Measurements from ENCODE around the gene ST8SIA4.
"Not testable (repeated sequence)": the region's sequence is repeated elsewhere in the genome, so short reads cannot be mapped to it uniquely, and the experiment has no call there.

ST8SIA4 gene

DNA sequence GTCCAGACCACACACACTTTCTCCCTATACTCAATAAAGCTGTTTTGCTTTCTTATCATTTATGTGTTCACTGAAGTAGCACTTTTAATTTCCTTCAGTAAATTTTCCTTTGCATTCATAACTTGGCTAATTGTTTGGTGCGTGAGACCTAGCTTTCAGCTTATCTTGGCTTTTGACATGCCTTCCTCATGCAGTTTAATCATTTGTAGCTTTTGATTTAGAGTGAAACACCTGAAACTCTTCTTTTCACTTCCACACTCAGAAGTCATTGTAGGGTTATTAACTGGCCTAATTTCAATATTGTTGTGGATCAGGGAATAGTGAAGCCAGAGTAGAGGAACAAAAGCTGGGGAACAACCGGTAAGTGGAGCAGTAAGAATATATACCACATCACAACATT is 114.7 kb downstream of the ST8SIA4 start:
- no peak for DNase-seq (ENCODE audit: low read depth in 2 of 2)

DNA sequence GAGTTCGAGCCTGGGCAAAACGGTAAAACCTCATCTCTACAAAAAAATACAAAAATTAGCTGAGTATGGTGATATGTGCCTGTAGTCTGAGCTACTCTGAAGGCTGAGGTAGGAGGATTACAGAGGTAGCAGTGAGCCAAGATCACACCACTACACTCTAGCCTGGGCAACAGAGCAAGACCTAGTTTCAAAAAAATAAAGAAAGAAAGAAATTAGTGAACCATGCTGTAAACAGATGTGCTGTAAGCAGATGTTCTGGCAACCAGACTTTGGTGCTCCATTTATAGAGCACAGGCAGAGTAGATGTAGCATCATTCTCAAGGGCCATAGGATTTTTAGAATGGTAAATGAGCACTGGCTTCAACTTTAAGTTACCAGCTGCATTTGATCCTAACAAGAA is 115.4 kb downstream of the ST8SIA4 start:
- no peak for DNase-seq (ENCODE audit: low read depth in 2 of 2)

DNA sequence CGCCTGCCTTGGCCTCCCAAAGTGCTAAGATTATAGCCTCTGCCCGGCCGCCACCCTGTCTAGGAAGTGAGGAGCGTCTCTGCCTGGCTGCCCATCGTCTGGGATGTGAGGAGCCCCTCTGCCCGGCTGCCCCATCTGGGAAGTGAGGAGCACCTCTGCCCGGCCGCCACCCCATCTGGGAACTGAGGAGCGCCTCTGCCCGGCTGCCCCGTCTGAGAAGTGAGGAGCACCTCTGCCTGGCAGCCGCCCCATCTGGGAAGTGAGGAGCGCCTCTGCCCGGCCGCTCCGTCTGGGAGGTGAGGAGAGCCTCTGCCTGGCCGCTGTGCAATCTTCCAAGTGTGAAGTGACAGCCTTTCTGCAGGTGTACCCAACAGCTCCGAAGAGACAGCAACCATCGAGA is 117.5 kb downstream of the ST8SIA4 start:
- DNase-seq (ENCODE audit: low read depth in 2 of 2), result not testable (repeated sequence)

DNA sequence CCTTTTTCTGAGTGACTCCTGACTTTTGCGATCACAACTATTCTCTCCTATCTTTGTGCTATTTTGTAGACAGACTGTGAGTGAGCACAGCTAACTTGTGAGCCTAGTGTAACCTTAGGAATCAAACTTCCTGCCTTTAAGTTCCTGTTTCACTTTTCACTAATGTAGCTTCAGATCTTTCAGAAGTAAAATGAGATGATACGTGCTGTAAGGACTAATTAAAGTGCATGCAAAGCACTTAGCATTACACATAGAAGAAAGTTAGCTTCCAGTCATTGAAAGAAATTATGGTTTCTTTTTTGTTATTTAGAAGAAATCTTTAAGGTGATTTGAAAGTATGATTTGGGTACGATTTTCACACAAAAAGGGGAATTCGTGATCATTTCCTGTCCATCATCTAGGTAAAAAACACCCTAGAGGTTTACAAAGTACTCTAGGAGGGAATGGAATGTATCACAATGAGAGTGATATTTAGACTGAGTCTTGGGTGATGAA is 122.7 kb downstream of the ST8SIA4 start:
- no peak for DNase-seq (ENCODE audit: low read depth in 2 of 2)

DNA sequence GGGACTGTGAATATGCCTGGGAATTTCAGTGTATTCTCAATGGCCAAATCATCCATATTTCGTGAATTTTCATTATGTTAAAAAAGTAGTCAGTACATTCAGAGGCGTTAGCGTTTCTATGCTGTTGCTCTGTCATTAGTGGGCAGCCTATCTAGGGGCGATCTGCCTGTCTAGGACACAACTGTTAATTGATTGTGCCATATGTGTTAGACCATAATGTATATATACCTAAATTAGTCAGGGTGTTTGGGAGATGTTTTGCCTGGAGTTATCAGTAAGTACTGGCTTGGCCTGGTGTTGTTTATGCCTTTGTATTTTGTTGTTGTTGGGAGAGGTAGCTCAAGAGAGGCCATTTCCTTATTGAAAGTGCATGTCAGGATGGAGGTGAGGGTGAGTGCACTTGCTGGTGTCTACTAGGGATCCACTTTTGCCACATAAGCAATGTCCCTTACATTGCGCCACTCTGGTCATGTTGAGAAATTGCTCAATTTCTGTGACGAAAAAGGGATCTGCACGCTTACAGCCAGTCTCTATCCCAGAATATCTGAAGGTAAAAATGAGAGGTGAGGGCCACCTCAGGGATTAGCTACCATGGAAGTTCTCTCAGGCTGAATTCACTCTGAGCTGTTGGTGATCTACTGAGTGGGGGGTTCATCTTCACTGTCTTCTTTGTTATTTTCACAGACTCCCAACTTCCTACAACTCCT is 123.3 kb downstream of the ST8SIA4 start:
- DNase-seq (ENCODE audit: low read depth in 2 of 2), result no peak

DNA sequence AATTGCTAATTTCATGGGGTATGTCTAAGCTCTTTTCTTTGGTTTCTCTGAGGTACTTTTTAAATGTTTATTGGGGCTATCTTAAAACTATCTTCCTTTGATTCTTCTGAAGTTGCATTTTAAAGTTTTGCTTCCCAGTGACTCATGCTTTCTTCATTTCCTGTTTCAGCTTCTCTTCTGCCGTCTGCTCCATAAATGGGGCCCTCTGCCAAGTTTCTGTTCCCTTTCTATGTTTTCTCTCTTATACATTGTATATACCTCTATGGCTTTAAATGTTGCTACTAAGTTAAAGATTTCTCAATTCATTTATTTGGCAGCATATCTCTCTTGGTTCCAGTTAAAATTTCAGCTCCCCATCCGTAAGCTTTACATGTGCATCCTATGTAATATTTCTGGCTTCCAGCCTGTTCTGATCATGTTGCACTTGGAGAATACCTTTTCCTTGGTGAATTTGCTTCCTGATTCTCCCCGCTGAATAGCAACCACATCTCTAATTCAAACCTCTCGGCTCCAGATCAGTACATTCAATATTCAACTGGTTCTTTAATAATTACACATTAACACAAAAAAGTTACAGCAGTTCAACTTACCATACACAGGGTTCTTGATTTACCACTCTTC is 125.3 kb downstream of the ST8SIA4 start:
- no peak for DNase-seq (ENCODE audit: low read depth in 2 of 2)

DNA sequence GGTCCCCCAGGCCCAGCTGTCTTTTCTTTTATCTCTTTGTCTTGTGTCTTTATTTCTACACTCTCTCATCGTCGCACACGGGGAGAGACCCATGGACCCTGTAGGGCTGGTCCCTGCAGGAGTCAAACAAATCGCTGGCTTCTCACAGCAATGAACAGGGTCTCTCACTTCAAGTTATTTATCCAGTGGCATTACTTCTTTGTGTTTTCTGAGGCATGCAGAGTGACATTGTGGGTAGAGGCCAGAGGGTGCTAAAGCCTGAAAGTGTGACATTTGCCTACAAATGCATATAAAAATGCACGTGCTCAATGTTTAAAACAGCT is 127.6 kb downstream of the ST8SIA4 start:
- no peak for DNase-seq (ENCODE audit: low read depth in 2 of 2)

DNA sequence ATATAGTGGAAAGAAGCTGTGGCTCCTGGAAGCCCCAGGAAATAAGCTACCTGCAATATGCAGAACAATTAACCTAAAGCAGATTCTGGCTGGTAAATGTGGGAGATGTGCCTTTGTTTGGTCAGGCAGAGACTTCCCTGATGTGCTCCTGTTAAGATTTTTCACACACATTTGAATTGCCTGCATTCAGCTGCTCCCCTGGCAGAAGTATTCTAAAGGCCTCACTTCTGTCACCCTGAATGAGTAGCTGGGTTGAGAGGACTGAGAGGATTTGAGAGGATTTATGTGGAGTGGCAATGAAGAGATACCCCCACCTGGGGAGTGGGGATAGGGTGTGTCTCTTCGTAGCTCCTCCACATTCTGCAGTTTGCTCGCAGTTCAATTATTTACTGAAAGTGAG is 130.5 kb downstream of the ST8SIA4 start:
- DNase-seq (ENCODE audit: low read depth in 2 of 2), result no peak

DNA sequence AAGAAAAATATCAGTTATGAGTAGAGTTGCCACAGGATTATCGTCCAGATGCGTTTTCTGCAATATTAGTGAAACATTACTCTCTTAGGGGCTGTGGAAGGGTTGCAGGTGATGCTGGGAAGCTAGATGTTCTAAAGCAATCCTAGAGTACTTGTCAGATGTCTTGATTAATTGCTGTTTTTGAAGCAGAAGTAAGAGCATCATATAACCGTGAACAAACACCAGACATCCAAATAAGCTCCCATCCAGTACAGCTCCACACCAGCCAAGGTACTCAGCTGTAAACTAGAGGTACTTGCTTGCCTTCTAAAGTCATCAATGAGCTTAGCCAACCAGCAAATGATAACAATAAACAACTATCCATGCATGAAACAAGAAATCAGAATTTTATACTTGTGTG is 131.1 kb downstream of the ST8SIA4 start:
- no peak for DNase-seq (ENCODE audit: low read depth in 2 of 2)

DNA sequence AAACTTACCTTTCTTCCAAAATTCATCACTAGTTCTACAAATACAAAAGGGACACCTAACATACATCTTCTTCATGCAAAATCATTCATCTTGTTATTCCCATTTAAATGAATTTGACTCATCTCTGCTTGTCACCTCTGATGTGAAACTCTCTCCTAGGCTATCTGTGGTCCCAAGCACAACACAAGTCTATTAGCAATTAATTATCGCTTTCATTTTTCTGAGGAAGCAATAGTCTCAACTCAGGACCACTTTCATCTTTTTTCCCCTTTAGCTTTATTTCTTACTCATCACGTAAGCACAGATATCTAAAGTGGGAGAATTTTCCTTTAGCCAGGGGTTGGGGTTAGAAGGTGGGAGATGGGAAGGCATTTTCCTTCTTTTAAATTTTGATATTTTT is 131.9 kb downstream of the ST8SIA4 start:
- no peak for DNase-seq (ENCODE audit: low read depth in 2 of 2)

DNA sequence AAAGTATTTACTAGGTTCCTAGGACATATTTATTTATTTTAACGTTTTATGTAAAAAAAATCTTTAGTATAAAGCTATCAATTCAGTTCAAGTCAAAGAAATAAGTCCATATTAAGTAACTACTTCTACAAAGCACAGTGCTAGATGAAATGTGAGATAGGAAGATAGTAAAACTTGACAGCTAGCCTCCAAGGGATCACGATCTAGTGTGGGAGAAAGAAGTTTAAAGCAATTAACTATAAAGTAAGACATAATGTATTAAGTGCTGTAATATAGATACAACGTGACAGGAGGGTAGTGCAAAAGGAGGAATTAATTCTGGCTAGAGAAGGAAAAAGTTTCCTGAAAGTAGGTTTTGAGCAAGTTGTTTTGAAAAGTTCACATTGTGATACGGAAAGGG is 134.9 kb downstream of the ST8SIA4 start:
- DNase-seq (ENCODE audit: low read depth in 2 of 2), result no peak

DNA sequence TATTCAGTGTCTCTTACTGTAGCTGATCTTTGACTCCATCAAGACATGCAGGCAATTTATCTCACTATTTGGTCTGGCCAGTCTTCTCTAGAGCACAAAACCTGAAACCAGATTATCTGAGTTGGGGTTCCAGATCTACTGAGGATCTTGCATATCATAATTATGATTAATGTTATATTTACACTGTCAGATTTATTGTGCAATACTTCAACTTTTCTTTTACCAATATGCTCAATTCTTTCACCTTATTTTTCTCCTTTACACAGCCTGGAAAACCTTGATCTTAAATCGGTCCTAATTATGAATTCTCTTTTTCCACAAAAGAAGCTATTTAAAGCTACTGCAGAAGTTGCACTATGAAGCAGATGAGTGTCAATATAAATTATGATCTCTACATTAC is 140.1 kb downstream of the ST8SIA4 start:
- DNase-seq (ENCODE audit: low read depth in 2 of 2), result no peak

DNA sequence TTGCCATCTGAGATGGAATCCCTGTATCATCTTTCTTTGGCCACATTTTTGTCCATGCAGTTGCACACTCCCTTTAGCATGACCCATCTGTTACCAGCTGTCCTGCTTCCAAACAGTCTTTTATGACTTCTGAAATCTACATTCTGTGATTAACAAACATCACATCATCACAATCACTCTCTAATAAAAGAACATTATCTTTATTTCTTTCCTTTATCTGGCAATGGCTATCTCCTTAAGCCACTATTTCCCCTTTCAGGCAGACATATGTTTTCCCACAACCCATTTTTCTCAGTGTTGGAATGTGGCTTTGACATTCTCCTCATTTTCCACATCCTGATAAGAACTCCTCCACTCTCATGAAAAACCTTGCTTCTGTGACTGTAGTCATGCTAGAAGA is 141.0 kb downstream of the ST8SIA4 start:
- no peak for DNase-seq (ENCODE audit: low read depth in 2 of 2)

DNA sequence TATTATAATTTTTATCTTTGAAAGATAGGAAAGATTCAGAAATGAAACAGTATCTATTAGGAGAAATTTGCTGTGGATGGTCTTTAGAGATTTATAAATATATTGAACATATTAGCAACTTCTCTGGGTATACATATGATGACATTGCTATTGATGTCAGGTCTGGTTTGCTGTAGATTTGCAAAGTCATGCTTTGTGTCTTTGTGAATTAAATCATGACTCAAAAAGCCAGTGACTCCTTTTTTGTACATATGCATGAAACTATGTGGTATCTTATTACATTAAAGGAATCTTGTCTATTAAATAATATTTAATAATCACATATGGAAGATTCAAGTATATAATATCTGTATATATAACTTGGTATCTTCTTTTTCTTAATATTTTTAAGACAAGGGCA is 141.9 kb downstream of the ST8SIA4 start:
- DNase-seq (ENCODE audit: low read depth in 2 of 2), result no peak

DNA sequence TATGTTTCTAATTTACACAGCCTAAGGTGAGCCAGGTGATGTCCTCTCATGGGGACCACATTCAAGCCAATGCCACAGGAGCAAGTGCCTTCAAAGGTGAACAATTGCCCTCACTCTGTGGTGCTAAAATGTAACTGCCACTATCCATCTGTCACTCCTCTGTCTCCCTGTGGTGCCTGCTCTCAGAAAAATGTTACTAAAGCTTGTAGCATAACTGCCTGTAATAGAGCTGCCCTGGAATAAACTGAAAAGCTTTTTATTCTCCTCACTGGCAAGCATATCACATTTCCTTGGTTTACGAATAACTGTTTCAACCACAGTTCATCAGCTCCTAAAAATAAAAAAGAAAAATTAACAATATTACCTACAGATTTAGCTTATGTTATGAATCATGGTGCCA is 142.4 kb downstream of the ST8SIA4 start:
- no peak for DNase-seq (ENCODE audit: low read depth in 2 of 2)

DNA sequence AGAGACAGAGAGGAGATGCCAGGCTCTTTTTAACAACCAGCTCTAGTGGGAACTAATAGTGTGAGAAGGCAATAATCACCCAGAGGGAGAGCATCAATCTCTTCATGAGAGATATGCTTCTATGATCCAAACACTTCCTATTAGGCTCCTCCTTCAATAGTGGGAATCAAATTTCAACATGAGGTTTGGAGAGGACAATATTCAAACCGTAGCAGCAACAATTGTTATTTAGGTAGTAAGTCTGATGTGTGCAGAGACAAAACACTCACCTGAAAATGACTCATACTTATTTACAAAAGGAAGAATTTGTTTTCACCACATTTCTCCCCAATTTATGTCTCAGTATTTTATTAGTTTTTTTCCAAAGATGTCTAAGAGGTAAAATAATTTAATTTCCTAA is 144.3 kb downstream of the ST8SIA4 start:
- DNase-seq (ENCODE audit: low read depth in 2 of 2), result no peak

DNA sequence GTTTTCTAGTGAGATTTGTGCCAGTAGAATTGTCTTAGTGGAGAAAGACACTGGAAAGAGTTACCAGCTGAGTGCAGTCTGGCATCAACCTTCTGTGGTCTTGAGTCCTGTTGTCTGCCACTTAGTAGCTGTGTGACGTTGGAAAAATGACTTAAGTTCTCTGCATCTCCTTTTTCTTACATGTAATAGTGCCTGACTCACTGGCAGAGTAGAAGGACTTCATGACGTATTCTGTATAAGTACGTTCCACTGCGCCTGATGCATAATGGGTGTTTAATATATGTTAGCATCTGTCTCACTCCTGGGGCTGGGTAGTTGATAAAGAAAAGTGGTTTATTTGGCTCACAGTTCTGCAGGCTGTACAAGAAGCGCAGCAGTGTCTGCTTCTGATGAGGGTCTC is 144.8 kb downstream of the ST8SIA4 start:
- DNase-seq (ENCODE audit: low read depth in 2 of 2), result no peak

DNA sequence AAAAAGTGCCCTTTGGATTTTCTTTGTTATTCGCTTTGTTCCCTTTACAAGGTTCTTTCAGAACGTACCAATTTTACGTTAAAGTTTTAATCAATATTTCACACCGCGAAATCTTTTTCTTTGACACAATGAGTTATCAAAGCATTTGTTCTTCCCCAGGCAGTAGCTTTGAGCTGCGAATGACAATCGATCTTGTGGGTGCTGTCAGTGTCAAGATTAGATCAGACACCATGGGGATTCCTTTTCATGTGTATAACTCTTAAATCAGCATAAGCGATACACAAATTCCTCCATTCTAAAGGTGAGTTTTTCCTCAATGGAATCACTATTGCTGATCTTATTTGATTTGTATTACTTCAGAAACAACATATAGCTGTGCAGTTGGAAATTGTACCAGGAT is 145.5 kb downstream of the ST8SIA4 start:
- DNase-seq (ENCODE audit: low read depth in 2 of 2), result no peak
